Measurements from ENCODE around the gene SLC26A11. TPM values are rescaled to one million over a fixed set of nuclear protein-coding genes. Genes with fewer than 3 reads are reported as not detected.
"Not testable (repeated sequence)": the region's sequence is repeated elsewhere in the genome, so short reads cannot be mapped to it uniquely, and the experiment has no call there.

The SLC26A11 gene
- total and polyA plus RNA-seq, 8 donors = 2.3 to 93.3 (median 7.9) TPM

DNA sequence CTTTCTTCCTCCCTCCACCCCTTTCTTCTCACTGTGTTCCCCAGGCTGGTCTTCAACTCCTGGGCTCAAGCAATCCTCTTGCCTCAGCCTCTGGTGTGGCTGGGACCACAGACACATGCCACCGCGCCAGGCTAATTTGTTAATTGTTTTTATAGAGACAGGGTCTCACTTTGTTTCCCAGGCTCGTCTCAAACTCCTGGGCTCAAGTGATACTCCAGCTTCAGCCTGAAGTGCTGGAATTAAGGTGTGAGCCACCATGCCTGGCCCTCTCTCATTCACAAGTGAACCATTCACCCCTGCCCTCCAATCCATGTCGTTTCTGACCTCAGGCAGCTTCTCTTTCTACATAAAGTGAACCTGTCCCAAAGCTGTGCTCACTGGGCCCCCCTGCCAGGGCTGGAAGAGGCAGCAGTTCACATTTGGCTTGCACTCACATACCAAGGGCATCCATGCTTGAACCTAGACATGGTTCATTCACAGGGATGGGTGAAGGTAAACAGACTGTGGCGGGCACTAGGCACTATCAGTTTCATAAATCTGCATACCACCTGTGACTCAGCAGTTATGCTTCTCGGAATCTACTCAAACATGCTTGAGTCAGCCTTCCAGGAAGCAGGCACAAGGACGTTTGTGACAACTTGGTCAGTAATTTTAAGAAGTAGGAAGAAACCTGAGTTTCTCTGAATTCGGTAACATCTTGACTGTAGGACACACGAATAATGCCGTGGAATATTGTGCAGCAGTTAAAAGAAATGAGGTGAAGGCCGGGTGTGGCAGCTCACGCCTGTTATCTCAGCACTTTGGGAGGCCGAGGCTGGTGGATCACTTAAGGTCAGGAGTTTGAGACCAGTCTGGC, 34.4 kb downstream of the SLC26A11 start:
- peak; percentile 58 to 78 for DNase-seq
- intact Hi-C loops (cut with DNase I; ENCODE audit: low total_unique reads) = no loop called here
- H3K9me3 ChIP-seq = no peaks in the 10 kb centered on the region
- no peaks in the 10 kb centered on the region for H3K27me3 ChIP-seq
- no peak overlapping the region for H3K4me3 ChIP-seq
- H3K36me3 ChIP-seq = peaks cover 0 to 41% (median 23%) of the 10 kb centered on the region in 4 donors
- H3K4me1 ChIP-seq = peaks cover 14 to 40% (median 15%) of the 10 kb centered on the region in 4 donors
- H3K27ac ChIP-seq = peak overlapping the region; percentile 48 to 89 (median 76)
- TF ChIP-seq EP300 (IDR thresholded peaks at IDR 0.05) = peak; percentile 70
- TF ChIP-seq CTCF (IDR thresholded peaks at IDR 0.05) = no peak
- TF ChIP-seq POLR2AphosphoS5 (IDR thresholded peaks at IDR 0.05) = peak; percentile 19 to 97 (median 89)
- 43 to 53% (median 46%) methylated on average over 13 of the region's 13 CpGs for WGBS, 5 donors

DNA sequence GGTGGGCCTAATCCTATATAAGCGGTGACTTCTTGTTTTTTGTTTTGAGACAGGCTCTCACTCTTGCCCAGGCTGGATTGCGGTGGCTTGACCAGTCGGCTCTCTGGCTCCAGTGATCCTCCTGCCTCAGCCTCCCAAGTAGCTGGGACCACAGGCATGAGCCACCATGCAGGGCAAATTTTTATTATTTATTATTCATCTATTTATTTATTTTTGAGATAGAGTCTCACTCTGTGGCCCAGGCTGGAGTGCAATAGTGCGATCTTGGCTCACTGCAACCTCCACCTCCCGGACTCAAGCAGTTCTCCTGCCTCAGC, 35.8 kb downstream of the SLC26A11 start:
- Histone ChIP-seq H3K27ac (peak overlapping the region in 3 of 5 donors; percentile 75 to 89 (median 89)), H3K4me3 (no peak overlapping the region), H3K36me3 (peaks cover 0 to 29% (median 17%) of the 10 kb centered on the region in 4 donors), H3K27me3 (no peaks in the 10 kb centered on the region), H3K4me1 (peaks cover 14 to 43% (median 20%) of the 10 kb centered on the region in 4 donors), H3K9me3 (no peaks in the 10 kb centered on the region)
- intact Hi-C loops (cut with DNase I; ENCODE audit: low total_unique reads) = no loop called here
- 88 to 98% (median 97%) methylated on average over 5 of the region's 5 CpGs for WGBS, 5 donors
- DNase-seq = no peak
- TF ChIP-seq CTCF (IDR thresholded peaks at IDR 0.05) = no peak
- TF ChIP-seq POLR2AphosphoS5 (IDR thresholded peaks at IDR 0.05) = no peak
- TF ChIP-seq EP300 (IDR thresholded peaks at IDR 0.05) = no peak

DNA sequence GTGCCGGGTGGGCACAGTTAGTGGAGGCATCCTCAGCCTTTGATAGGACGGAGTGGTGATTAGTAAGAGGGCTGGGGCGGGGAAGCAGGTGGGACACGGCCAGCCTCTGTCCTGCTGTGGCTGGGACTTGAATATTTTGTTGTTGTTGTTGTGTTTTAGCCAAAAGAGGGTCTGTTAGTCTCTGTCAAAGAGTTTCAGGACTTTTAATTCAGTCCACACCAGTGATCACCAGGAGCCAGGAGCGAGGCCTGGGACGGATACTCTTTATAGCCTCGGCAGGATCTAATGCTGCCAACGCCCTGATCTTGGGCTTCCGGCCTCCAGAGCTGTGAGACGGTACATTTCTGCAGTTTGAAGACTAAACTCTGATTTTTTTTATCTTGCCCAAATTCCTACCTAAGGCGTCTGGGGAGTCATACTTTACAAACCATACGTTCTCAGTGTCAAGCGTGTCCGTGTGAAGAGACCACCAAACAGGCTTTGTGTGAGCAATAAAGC, 37.5 kb downstream of the SLC26A11 start:
- peaks cover 29 to 56% (median 35%) of the 10 kb centered on the region in 4 donors for H3K4me1 ChIP-seq
- WGBS, 5 donors = 76 to 93% (median 80%) methylated on average over 13 to 14 of the region's 14 CpGs
- intact Hi-C loops (cut with DNase I; ENCODE audit: low total_unique reads) = no loop called here
- H3K4me3 ChIP-seq = no peak overlapping the region
- no peaks in the 10 kb centered on the region for H3K9me3 ChIP-seq
- H3K27ac ChIP-seq = peak overlapping the region in 1 of 5 donors; percentile 33
- DNase-seq = no peak
- H3K27me3 ChIP-seq = no peaks in the 10 kb centered on the region
- peaks cover 0 to 11% (median 2%) of the 10 kb centered on the region in 4 donors for H3K36me3 ChIP-seq
- TF ChIP-seq EP300 (IDR thresholded peaks at IDR 0.05) (no peak), POLR2A (IDR thresholded peaks at IDR 0.05) (no peak)

GRCh38 chr17:80258296-80258695, 38.1 kb downstream of the SLC26A11 start:
- H3K27me3 ChIP-seq; DNase-seq; H3K4me3 ChIP-seq; intact Hi-C loops (cut with DNase I; ENCODE audit: low total_unique reads); H3K27ac ChIP-seq; H3K9me3 ChIP-seq; H3K36me3 ChIP-seq: not testable (repeated sequence)
- H3K4me1 ChIP-seq = peaks cover 33 to 56% (median 41%) of the 10 kb centered on the region in 4 donors
- WGBS, 5 donors = 81 to 97% (median 93%) methylated on average over 2 of the region's 2 CpGs

DNA sequence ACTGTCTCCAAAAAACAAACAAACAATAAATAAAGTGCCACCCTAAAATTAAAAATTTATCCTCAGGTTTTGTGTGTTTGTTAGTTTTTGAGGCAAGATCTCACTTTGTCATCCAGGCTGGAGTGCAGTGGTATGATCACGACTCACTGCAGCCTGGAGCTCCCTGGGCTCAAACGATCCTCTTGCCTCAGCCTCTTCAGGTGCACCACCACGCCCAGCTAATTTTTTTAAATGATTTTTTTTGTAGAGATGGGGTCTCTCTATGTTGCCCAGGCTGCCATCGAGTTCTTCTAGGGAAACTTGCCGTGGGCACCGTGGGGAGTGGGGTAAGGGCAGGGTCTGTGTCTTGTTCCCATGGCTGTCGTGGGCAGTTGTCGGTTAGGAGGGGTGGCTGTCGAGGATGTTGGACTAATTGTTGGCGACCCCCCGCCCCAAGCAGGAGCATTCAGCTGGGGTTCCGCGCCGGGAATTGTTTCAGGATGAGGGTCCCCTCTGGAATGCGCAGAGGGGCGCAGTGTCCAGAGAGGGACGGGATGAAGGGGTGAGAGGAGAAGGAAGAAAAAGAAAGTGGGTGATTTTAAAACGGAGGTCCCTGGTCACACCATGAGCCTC, 39.3 kb downstream of the SLC26A11 start:
- Histone ChIP-seq H3K27me3 (no peaks in the 10 kb centered on the region), H3K36me3 (peaks cover 0 to 5% (median 0%) of the 10 kb centered on the region in 4 donors), H3K4me1 (peaks cover 41 to 56% (median 49%) of the 10 kb centered on the region in 4 donors), H3K4me3 (peak overlapping the region; percentile 59 to 74 (median 65)), H3K9me3 (no peaks in the 10 kb centered on the region), H3K27ac (peak overlapping the region; percentile 86 to 98 (median 94))
- no peak for TF ChIP-seq POLR2AphosphoS5 (IDR thresholded peaks at IDR 0.05)
- no peak for TF ChIP-seq POLR2A (IDR thresholded peaks at IDR 0.05)
- TF ChIP-seq CTCF (IDR thresholded peaks at IDR 0.05) = no peak
- TF ChIP-seq EP300 (IDR thresholded peaks at IDR 0.05) = no peak
- intact Hi-C loops (cut with DNase I; ENCODE audit: low total_unique reads) = no loop called here
- DNase-seq = peak in 1 of 2 donors; percentile 28
- WGBS, 5 donors = 40 to 55% (median 43%) methylated on average over 18 of the region's 18 CpGs

All from stomach (tissue), 9 donors.